NCI-H1930 (cell line): ENCODE results near the gene SOX5.

Experiments used
- DNase-seq, 2 experiments: peaks; one replicate each; lab custom pipeline; 2025; lab: John Stamatoyannopoulos, UW

Gene SOX5

DNA sequence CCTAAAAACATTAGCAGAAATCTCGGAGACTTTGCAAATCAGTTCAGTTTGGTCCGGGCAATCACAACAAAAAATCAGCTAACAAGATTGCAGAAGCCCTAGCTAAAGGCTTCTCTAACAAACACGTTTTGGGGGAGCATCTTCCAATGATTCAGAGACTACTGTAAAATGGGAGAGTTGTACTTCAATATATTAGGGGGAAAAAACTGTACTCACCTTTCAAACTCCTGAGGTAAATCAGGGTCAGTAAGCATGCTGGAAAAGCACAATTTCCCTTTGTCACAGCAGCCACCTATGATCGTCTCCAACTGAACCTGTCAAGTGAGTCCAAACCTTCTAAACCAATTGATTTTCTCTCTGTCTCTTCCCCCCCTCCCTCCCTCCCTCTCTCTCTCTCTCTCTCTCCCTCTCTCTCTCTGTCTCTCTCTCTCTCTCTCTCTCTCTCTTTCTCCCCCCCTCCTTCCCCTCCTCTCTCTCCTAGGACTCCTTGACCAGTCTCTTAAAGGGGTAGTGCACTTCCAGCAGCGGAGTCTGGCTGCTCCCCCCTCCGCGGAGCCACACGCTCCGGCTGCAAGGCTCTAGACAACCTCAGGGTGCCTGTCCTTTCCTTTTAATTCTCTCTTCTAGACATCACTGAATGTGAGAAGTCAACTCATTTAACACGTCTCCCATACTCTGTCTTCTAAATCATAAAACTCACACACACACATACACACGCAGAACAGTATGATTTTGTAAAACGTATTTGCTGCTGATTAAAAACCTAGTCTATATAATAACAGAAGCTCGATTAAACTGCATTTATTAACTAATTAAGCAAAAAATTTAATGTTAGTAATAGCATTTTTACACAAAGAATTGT is at the start of gene SOX5:
Gene SOX5, minus strand, starts transcription at position 323 of the 862 bp plus-strand sequence. Its CDS starts 69 bp downstream, at position 254.
- DNase-seq: peak in 1 of 2 experiments; percentile 27

DNA sequence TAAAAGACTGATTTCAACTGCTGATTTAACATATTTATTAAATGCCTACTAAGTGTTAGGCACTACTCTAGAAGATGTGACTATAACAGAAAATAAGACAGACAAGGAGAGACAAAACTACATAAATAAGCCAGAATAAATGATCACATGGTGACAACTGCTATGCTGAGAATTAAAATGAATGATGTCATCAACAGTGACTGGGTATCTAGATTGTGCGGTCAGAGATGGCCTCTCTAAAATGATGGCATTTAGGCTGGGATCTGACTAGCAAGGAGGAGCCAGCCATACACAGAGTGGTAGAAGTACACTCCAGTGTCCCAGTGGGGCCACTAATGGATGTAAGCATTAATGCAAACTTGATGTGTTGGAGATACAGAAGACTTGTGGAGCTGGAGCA is 37.6 kb upstream of the SOX5 start:
- no peak for DNase-seq

DNA sequence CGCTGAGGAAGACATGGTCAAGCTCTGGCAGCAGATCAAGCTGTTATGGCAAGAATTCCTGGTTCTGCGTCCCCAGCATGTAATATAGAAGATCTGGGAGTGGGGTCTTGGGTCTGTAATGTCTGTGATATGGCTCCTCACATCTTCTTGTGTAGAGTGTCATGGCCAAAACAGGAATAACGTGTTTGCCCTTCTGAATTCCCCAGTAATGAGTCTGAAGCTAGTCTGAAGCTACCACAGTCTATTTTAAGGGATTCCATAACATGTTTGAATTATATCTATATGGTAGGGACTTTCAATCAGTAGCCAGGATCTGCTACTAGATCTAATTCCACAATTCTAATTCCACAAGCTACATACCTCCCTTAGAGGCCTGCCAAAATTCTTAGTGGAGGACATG is 31.4 kb upstream of the SOX5 start:
- no peak for DNase-seq

DNA sequence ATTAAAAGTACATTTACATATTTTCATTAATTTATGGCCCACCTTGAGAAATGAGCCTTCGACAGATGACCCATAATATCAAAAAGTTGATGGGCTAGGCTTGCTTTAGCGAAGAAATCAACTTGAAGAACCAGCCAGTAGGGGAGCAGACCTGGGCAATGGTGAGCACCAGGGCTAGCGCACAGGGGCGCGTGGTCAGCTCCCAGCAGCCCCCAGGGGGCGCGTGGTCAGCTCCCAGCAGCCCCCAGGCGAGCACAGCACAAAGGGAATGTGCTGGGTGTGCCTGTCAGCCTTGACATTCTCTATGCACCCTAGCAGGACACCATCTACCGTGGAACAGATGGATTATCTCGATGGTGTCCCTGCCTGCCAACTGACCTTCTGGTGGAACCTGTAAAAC is 15.3 kb upstream of the SOX5 start:
- no peak for DNase-seq

DNA sequence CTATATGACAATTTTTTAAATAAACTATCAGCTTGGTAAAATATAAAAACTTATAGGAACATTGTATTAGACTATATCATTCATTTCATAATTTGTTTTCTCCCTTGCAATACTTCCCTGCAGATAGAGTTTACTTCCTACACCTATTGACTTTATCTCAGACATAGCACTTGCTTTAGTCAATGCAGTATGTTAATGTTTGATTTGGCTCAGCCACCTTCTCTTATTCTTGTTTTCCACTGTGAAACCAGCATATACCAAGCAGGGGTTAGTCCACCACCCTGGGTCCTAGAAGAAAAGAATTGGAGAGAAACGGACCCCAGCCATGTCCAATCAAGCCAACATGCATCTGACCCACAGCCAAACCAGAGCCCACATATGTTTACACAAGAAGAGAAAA is 10.4 kb upstream of the SOX5 start:
- no peak for DNase-seq

DNA sequence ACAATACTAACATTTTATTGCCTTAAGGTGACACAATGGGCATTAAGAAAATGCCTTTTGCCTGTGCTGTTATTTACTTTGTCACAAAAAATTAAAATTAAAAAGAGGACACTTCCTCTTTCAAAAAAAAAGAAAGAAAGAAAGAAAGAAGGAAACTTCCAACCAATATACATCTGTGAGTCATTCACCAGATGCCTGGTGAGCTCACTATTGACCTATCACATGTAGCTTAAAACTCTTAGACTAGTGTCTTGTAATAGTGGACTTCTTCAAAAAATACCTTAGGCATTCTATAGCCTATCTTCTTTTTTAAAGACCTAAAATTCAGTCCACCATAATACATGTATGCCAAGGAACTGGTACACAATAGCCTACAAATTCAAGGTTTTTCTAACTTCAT is 4.9 kb upstream of the SOX5 start:
- no peak for DNase-seq

DNA sequence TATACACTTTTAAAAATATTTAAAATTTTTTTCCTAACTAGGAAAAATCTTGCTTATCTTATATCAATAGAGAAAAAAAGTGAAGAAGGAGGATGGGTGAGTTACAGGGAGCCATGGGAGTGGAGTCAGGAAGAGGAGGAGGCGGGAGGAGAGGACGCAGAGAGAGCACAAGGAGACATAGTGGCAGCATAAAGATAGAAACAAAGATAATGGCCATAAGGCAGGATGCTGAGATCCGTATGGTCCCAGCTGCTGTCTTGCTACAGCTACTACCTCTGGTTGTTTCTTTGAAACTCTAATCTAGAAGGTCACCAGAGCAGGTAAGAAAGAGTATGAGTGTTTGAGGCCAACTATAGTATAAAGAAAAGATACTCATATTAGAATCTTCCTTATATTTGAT is 2.6 kb upstream of the SOX5 start:
- DNase-seq: peak in 1 of 2 experiments; percentile 15

DNA sequence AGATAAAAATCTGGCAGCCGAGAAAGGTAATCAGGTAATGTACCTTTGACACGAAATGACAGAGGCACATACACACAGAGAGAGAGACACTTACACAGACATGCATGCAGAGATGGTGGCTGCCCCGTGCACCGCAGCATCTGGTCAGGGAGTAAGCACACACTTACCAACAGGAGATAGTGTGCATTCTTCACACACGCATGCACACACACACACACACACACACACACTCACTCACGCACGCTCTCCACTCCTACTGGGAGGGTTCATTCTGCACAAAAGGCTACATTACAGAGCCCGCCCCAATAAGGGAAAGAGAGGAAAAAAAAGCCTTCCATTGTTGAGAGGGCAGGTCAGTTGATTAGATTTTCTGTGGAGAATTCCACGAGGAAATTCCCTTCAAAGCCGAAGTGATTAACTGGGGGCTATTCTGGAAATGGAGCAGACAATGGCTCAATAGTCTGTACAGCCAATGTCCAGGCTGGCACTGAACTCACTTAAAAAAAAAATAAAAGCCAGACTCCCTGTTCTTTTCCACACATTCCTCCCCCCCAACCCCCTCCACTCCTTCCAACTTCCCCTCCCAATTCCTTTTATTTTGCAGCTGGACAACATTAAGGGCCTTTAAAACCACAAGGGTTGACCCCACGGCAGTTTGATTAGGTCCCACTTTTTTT is 1.4 kb upstream of the SOX5 start:
- peak in 1 of 2 experiments; percentile 27 for DNase-seq

DNA sequence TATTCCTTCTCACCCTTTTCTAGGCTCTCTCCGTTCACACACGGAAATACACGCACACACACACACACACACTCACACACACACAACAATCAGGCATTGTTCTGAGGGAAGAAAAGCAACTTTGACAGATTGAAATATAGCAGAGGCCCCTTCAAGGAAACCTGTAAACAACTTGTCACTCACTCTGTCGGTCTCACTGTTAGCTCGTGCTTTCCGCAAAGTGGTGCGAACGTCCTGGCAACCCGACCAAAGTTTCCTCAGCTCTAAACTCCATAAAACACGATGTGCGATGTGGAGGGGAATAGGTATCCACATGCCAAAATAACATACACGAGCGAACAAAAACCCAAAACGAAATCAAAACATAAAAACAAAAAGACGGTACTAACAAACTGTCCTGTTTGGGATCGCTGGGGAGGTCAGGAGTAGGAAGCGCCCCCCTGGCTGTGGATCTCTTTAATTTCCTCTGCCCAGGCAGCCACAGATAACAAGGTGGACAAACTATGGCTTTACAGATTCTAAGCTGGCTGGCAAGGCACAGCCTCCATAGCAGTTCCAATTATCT is 822 bp upstream of the SOX5 start:
- no peak for DNase-seq

DNA sequence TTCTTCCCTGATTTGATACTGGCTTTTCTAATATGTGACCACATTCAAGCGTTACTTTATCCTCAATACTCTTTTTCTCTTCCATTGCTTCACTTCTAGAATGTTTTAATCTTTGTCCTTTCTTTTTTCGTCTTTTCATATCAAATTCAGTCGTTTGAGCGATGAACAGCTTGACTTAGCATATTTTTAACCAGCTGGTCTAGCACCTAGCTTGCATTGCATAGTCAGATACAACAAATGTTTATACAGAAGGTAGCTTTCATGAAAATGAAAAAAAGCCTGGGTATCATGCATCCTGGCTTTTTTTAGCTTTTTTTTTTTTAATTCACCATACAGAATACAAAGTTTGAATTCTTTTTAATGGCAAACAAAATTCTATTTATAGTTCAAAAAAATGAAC is 1.2 kb downstream of the SOX5 start:
- DNase-seq: no peak

DNA sequence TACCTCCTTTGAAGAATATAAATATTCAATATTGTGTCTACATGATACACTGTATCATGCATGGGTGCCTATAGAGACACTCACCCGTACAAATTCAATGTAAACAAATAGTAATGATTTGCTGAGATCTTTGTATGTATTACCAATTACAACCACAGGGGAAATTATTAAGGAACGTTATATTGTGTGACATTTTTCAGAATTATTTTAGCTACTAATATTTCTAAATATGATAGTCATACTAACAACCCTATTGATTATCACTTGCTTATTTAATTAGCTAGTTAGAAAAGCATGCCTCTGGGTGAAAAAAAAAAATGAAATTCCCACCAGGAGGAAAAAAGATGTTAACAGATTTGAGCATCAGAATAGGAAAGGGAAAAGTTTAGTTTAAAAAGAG is 2.1 kb downstream of the SOX5 start:
- DNase-seq: no peak

DNA sequence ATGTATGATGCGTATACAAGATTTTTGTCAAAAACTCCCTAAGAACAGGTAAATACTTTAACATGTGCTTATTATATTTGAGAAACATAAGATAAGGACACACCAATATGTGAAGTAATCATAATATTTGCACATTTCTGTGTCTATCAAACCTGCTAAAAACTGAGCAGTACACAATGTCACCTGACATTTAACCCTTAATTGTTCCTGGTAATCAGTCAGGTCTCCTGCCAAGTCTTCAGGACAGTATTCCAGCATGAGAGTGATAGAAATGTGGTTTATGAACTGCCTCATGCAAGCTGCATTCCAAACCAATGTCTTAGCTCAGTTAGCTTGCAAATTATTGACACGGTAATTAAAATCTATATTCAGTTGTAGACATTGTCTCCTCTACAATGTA is 4.2 kb downstream of the SOX5 start:
- DNase-seq: no peak

DNA sequence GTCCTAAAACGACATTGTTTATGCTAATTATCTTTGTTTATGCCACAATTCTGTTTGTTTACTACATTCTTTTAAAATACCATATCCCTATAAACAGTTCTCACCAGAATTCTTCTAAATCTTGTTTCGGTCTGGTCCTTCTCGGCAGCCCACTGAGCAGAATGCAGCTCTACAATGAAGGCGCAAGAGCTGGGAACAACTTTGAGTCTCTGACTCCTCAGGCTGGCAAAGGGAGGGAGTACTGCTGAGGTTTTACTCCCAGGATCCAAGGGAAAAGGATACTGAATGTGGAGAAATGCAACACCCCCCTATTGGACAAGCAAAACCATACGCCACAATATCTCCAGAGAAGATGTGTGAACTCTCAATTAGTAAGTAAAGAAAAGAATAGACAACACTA is 5.4 kb downstream of the SOX5 start:
- DNase-seq: no peak

DNA sequence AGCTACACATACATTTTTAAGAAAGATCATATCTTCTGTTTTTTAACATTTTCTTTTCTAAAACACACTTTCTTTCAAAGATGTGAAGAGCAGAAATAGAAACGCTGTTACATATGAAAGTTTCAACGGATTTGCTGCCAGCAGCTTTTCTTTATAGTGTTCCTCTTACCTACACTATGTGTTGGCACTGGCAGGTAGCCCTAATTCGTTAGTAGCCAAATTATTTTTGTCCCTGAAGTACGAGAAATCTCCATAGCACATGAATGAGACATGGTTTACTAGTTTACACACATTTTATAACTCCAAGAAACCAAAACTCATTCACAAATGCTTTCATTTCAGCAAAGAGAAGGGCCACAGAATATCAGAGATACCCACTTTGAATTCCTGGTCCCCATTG is 6.6 kb downstream of the SOX5 start:
- DNase-seq: no peak

DNA sequence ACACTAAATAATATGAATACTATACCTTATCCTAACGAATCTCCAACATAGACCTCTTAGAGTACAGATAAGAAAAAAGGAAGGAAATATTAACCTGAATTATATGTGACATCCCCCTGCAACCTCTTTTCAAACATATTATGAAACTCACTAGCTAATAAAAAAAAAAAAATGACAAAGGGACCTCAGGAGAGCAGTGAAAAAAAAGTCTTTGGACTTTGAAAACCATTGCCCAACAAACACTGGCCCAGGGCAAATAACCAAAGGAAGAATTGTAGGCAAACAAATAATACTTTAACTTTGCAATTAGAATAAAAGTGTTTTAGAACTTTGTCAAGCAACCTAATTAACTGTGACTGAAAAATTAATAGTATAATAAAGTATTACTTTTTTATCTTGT is 7.7 kb downstream of the SOX5 start:
- no peak for DNase-seq

DNA sequence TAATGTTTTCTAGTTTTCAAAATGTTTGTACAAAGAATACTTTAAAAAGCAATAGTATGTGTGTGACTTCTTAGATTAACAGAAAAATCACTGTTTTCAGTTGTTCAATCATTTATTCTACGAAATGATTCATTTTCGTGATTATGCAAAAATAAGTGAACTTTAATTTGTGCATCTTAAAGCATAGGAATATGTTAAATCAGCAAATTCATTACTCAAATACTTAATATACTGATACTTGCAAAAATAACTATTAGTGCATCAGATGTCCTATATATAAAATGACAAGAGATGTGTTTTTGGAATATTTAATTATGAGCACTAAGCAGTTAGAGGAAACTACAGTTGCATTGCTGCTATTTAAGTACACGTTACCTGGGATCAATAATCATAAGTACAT is 11.0 kb downstream of the SOX5 start:
- no peak for DNase-seq

DNA sequence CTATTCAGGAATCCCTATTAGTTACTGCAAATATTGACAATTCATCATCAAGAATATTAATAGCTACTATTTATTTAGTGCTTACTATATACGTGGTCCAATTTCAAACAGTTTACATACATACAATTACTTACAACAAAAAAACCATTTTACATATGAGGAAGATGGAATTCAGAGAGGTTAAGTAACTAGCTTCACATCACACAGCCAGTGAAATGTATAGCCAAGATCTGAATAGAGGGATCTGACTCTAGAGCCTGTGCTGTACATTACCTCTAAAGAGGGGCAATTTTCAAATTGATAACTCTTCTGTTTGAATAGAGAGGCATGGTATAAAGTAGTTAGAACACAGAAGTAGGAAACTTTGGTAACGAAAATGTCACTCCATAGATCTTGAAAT is 18.3 kb downstream of the SOX5 start:
- DNase-seq: no peak

DNA sequence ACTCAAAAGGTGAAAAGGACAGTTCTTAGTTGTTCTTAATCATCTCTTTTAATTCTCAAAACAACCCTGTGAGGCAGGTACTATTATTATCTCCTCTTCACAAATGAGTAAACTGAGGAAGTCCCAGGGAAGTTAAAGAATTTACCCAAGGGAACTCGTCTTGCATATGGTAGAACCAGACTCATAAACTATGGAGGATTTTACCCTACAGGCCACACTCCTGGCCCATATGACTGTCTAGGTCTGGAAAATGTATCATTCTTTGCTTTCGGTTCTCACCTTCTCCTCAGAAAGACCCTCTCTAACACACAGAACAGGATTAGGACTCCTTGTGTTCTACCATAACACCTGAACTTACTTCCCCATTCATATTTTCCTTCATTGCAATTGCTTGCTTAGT is 18.9 kb downstream of the SOX5 start:
- no peak for DNase-seq

DNA sequence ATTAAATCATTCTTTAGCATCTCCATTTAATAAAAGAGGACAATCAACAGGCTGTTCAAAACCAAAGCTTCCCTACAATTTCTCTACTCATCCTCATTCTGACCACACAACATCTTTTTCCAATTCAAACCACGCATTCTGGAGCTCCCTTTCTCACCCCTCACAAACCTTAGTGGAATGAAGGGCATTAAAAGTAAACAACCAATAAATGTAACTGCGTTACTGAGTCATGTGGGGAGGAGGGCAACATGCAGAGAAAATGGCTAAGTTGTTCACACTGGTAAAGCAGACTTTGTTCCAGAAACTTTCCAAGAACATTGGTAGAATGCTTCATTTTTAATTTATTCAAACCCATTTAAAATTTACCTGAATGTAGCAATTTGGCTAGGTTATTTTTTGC is 19.6 kb downstream of the SOX5 start:
- DNase-seq: no peak

DNA sequence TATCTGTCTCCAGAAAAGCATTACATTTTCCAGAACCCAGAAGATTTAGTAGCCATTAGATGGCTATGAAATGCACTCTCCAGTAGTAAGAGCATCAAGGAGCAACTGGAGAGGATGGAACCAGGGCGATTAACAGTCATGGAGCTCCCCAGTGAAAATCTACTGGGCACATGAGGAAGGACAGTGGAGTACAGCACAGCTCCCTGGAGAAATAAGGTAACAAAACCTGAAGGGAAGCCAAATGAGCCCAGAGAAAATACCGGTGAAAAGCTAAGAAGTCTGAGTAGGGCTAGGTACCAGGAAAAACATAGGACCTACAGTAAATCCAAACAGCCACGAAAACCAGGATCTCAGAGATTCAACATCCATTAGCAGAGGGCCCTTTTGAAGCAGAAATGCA is 21.6 kb downstream of the SOX5 start:
- no peak for DNase-seq

DNA sequence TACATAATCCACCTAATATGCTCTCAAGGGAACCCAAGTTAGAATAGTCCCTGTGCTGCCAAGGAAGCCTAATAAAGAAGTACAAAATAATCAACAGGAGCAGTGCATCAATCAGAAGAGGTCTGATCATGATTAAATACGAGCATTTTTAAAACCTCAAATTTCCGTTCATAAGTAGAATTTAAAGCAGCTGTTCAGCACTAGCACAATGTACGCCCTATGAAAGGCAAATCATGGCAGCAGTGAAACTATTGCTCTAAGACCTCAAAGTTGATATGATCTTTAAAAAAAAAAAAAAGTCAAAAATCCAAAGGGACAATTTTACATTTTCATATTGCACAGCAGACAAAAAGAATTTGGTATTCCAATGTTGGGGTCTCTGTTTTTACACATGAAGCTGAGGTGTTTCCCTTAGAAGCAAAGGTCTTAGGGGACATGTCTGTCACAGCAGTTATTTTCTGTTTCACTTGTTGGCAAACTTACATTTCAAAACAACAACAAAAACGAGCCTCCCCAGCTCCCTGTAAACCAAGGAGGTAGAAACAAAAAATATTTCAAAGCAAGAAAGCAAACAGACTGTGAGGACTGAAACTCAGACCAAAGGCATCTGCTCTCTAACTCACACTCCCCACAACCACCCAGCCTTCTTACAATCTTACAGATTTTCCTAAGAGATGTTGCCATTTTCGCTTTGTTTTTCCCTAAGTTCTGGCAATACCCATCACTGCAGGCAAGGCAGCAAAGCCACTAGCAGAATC is 28.2 kb downstream of the SOX5 start:
- DNase-seq: no peak

DNA sequence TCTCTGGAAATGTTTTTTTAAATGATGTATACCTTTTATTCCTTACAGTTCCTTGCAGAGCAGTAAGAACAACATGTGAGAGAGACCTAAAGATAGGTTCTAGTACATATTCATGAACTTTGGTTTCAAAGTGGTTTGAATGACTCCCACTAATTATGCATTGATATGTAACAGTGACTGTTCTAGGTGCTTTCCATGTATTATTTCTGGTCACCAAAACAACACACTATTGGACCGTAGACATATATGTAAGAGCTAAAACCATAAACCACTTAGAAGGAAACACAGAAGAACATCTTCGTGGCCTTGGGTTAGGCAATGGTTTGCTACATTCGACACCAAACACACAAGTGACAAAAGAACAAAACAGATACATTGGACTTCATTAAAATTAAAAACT is 37.9 kb downstream of the SOX5 start:
- DNase-seq: no peak

DNA sequence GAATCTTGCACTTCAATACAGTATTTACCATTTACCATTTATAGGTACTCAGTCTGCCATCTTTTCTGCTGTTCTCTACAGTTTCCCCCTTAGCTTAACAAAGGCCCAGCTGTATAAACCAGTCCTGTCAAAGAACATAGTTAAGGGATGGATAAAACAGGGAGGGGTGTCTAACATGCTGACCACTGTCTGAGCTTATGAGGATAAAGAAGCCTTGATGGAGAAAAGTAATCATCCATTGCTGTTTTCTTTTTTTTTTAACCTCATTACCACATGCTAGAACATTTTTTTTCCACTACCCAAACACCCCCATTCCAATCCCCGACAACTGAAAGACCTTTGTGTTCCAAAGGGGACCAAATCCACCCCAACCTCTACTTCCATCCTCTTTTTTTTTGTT is 39.9 kb downstream of the SOX5 start:
- no peak for DNase-seq
